ENCODE results near the gene CTNNA1. TPM values are rescaled to one million over a fixed set of nuclear protein-coding genes. Genes with fewer than 3 reads are reported as not detected.

The CTNNA1 gene
- total and polyA plus RNA-seq, 2 donors, result 170 to 331 TPM

- Histone ChIP-seq H3K4me3 (ENCODE audit: low read depth, low read length) (no peak overlapping the region), H3K36me3 (ENCODE audit: insufficient read depth) (no peaks in the 10 kb centered on the region), H3K27ac (ENCODE audit: low read depth) (no peak overlapping the region), H3K4me1 (ENCODE audit: insufficient read depth) (no peaks in the 10 kb centered on the region)
- WGBS, result 67% methylated on average over 10 of the region's 10 CpGs
- DNase-seq (ENCODE audit: extremely low spot score), result no peak
Measured at GRCh38 chr5:138975098-138975847, 222.0 kb downstream of the CTNNA1 start.

- no peak overlapping the region for H3K4me3 ChIP-seq (ENCODE audit: low read depth, low read length)
- H3K27ac ChIP-seq (ENCODE audit: low read depth), result no peak overlapping the region
- H3K36me3 ChIP-seq (ENCODE audit: insufficient read depth), result no peaks in the 10 kb centered on the region
- DNase-seq (ENCODE audit: extremely low spot score), result no peak
- no peaks in the 10 kb centered on the region for H3K4me1 ChIP-seq (ENCODE audit: insufficient read depth)
- WGBS, result 69% methylated on average over 1 of the region's 1 CpG
Measured at GRCh38 chr5:138978080-138978479, 224.9 kb downstream of the CTNNA1 start.

- no peaks in the 10 kb centered on the region for H3K36me3 ChIP-seq (ENCODE audit: insufficient read depth)
- WGBS, result 92% methylated on average over 1 of the region's 1 CpG
- H3K4me1 ChIP-seq (ENCODE audit: insufficient read depth), result no peaks in the 10 kb centered on the region
- DNase-seq (ENCODE audit: extremely low spot score), result no peak
- H3K27ac ChIP-seq (ENCODE audit: low read depth), result no peak overlapping the region
- H3K4me3 ChIP-seq (ENCODE audit: low read depth, low read length), result no peak overlapping the region
Measured at GRCh38 chr5:138978581-138978980, 225.4 kb downstream of the CTNNA1 start.

GRCh38 chr5:138979684-138980280, 226.6 kb downstream of the CTNNA1 start:
- Histone ChIP-seq H3K36me3 (ENCODE audit: insufficient read depth) (no peaks in the 10 kb centered on the region), H3K4me3 (ENCODE audit: low read depth, low read length) (no peak overlapping the region), H3K27ac (ENCODE audit: low read depth) (no peak overlapping the region), H3K4me1 (ENCODE audit: insufficient read depth) (no peaks in the 10 kb centered on the region)
- no peak for DNase-seq (ENCODE audit: extremely low spot score)
- 84% methylated on average over 5 of the region's 5 CpGs for WGBS

GRCh38 chr5:138980441-138980840, 227.2 kb downstream of the CTNNA1 start:
- Histone ChIP-seq H3K27ac (ENCODE audit: low read depth) (no peak overlapping the region), H3K4me3 (ENCODE audit: low read depth, low read length) (no peak overlapping the region), H3K4me1 (ENCODE audit: insufficient read depth) (no peaks in the 10 kb centered on the region), H3K36me3 (ENCODE audit: insufficient read depth) (no peaks in the 10 kb centered on the region)
- DNase-seq (ENCODE audit: extremely low spot score), result no peak

GRCh38 chr5:138981131-138981530, 227.9 kb downstream of the CTNNA1 start:
- H3K27ac ChIP-seq (ENCODE audit: low read depth), result no peak overlapping the region
- no peaks in the 10 kb centered on the region for H3K4me1 ChIP-seq (ENCODE audit: insufficient read depth)
- no peak for DNase-seq (ENCODE audit: extremely low spot score)
- no peak overlapping the region for H3K4me3 ChIP-seq (ENCODE audit: low read depth, low read length)
- no peaks in the 10 kb centered on the region for H3K36me3 ChIP-seq (ENCODE audit: insufficient read depth)
- 92% methylated on average over 3 of the region's 3 CpGs for WGBS

- H3K27ac ChIP-seq (ENCODE audit: low read depth), result no peak overlapping the region
- WGBS, result 81% methylated on average over 7 of the region's 7 CpGs
- H3K36me3 ChIP-seq (ENCODE audit: insufficient read depth), result no peaks in the 10 kb centered on the region
- H3K4me3 ChIP-seq (ENCODE audit: low read depth, low read length), result no peak overlapping the region
- H3K4me1 ChIP-seq (ENCODE audit: insufficient read depth), result no peaks in the 10 kb centered on the region
- DNase-seq (ENCODE audit: extremely low spot score), result no peak
Measured at GRCh38 chr5:138981586-138981985, 228.4 kb downstream of the CTNNA1 start.

GRCh38 chr5:138983984-138984383, 230.8 kb downstream of the CTNNA1 start:
- peaks cover 2% of the 10 kb centered on the region for H3K36me3 ChIP-seq (ENCODE audit: insufficient read depth)
- no peak for DNase-seq (ENCODE audit: extremely low spot score)
- no peak overlapping the region for H3K4me3 ChIP-seq (ENCODE audit: low read depth, low read length)
- no peaks in the 10 kb centered on the region for H3K4me1 ChIP-seq (ENCODE audit: insufficient read depth)
- H3K27ac ChIP-seq (ENCODE audit: low read depth), result no peak overlapping the region
- 86% methylated on average over 2 of the region's 2 CpGs for WGBS

Other genes with a start within 250 kb of the CTNNA1 start
- 66.3 TPM for gene ETF1, start 210.2 kb upstream of the CTNNA1 start, total RNA-seq
- 62.0 TPM for gene ETF1, start 210.2 kb upstream of the CTNNA1 start, polyA plus RNA-seq
- gene HSPA9, start 178.0 kb upstream of the CTNNA1 start, total RNA-seq, result 159 TPM
- 126 TPM for gene HSPA9, start 178.0 kb upstream of the CTNNA1 start, polyA plus RNA-seq
- gene LRRTM2, start 121.9 kb downstream of the CTNNA1 start, total RNA-seq, result 3.3 TPM
- 0.14 TPM for gene LRRTM2, start 121.9 kb downstream of the CTNNA1 start, polyA plus RNA-seq

Measured in urinary bladder (tissue), 4 donors.